Measurements from ENCODE around the gene PPM1F. TPM values are rescaled to one million over a fixed set of nuclear protein-coding genes. Genes with fewer than 3 reads are reported as not detected.

Gene PPM1F
- total RNA-seq, 1 donor from 2014 or later, result 17.5 TPM

GRCh38 chr22:21923163-21923561, 29.5 kb downstream of the PPM1F start:
- Histone ChIP-seq H3K36me3 (peaks cover 51% of the 10 kb centered on the region), H3K27ac (replicated peaks) (no peak overlapping the region), H3K4me3 (no peak overlapping the region), H3K9me3 (replicated peaks) (no peaks in the 10 kb centered on the region), H3K4me1 (peaks cover 15% of the 10 kb centered on the region), H3K27me3 (ENCODE audit: low read depth) (no peaks in the 10 kb centered on the region)
- no peak for DNase-seq
- intact Hi-C loops (cut with micrococcal nuclease), result no loop called here
- TF ChIP-seq CTCF (IDR thresholded peaks at IDR 0.05; ENCODE audit: borderline replicate concordance), result no peak

- H3K9me3 ChIP-seq (replicated peaks), result no peaks in the 10 kb centered on the region
- no peak overlapping the region for H3K4me3 ChIP-seq
- no peak for TF ChIP-seq CTCF (IDR thresholded peaks at IDR 0.05; ENCODE audit: borderline replicate concordance)
- peaks cover 11% of the 10 kb centered on the region for H3K4me1 ChIP-seq
- intact Hi-C loops (cut with micrococcal nuclease), result no loop called here
- DNase-seq, result no peak
- H3K27ac ChIP-seq (replicated peaks), result no peak overlapping the region
- H3K27me3 ChIP-seq (ENCODE audit: low read depth), result no peaks in the 10 kb centered on the region
- H3K36me3 ChIP-seq, result peaks cover 49% of the 10 kb centered on the region
Measured at GRCh38 chr22:21922370-21923162, 30.1 kb downstream of the PPM1F start.

DNA sequence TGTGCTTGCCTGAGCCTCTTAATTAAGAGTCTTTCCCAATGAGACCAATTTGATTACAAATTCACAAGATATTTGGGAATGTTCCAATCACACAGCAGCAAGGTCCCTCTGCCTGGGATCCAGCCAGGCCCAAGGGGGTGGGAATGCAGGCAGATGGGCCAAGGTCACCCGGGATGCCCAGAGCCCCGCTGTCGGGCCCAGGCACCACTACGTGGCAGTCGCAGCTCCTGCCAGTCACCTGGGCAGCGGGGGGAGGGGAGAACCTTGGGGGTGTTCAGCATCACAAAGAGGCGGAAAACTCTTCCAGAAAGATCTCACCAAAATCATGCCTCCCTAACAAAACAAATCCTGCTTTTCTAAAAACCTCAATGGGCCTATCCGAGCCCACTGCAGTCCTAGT, 30.9 kb downstream of the PPM1F start:
- TF ChIP-seq CTCF (IDR thresholded peaks at IDR 0.05; ENCODE audit: borderline replicate concordance), result no peak
- Histone ChIP-seq H3K4me1 (peaks cover 11% of the 10 kb centered on the region), H3K27me3 (ENCODE audit: low read depth) (no peaks in the 10 kb centered on the region), H3K9me3 (replicated peaks) (no peaks in the 10 kb centered on the region), H3K27ac (replicated peaks) (no peak overlapping the region), H3K36me3 (peaks cover 42% of the 10 kb centered on the region), H3K4me3 (no peak overlapping the region)
- intact Hi-C loops (cut with micrococcal nuclease), result no loop called here
- no peak for DNase-seq

DNA sequence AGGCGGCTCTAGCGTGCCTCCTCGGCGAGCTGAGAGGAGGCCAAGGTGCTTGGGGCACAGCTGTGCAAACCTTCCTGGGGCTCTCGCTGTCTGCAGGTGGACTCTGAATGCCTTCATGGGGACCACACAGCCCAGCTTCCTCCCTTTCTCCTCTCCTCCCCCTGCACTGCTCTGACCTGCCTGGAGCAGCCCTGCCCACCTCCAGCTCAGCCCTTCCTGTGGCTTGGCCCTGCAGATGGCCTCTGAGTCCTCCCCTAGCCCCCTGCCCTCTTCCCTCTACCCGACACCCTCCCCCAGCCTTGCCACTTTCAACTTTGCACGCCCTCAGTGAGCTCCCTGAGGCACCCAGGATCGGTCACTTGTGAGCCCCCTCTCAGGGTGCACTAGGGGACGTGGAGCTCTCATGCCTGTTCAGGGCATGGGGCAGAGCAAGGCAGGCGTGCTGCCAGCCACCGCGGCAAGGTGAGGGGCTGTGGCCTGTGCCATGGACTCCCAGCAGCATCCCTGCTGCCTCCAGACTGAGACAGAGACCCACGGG, 31.4 kb downstream of the PPM1F start:
- Histone ChIP-seq H3K27ac (replicated peaks) (no peak overlapping the region), H3K36me3 (peaks cover 38% of the 10 kb centered on the region), H3K4me3 (no peak overlapping the region), H3K27me3 (ENCODE audit: low read depth) (no peaks in the 10 kb centered on the region), H3K4me1 (peaks cover 12% of the 10 kb centered on the region), H3K9me3 (replicated peaks) (no peaks in the 10 kb centered on the region)
- intact Hi-C loops (cut with micrococcal nuclease), result no loop called here
- DNase-seq, result no peak
- TF ChIP-seq CTCF (IDR thresholded peaks at IDR 0.05; ENCODE audit: borderline replicate concordance), result no peak

DNA sequence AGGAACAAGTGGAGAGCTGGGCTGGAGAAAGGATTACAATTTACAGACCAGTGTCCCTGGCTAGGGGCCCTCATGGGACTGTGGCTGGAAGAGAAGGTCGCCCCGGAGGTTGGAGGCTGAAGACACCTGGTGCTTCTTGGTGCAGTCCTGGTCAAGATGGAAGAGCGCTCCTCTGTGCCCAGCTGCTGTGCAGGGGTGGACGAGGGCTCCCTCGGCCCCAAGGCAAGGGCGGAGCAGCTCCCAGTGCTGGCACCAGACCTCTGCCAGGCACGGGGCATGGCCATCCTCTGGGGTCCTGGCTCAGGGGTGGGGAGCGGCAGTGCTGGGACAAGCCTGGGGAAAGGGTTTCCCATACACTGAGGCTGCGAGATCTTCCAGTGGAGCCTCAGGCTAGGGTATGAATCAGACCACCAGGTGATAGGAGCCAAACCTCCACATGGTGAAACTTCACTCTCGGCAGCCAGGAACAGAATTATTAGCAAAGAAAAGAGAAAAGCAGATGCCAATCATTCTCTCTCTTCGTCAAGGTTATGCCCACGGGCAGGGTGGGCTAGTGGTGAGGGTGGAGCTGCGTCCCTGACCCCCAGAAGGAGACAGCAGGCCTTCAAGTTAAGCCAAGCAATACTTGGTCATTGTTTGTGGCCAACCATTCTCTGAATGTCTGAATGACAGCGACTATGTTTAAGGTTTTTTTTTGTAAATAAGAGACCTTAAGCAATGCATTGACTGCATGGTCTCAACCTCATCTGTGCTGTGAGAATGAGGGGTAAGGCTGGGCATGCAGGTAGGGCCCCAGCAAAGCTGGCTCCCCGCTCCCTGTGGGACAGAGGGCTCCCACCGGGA, 32.1 kb downstream of the PPM1F start:
- H3K27ac ChIP-seq (replicated peaks), result no peak overlapping the region
- DNase-seq, result no peak
- H3K9me3 ChIP-seq (replicated peaks), result no peaks in the 10 kb centered on the region
- no peak for TF ChIP-seq CTCF (IDR thresholded peaks at IDR 0.05; ENCODE audit: borderline replicate concordance)
- peaks cover 12% of the 10 kb centered on the region for H3K4me1 ChIP-seq
- H3K36me3 ChIP-seq, result peaks cover 31% of the 10 kb centered on the region
- intact Hi-C loops (cut with micrococcal nuclease), result no loop called here
- no peak overlapping the region for H3K4me3 ChIP-seq
- H3K27me3 ChIP-seq (ENCODE audit: low read depth), result no peaks in the 10 kb centered on the region
